GM12873 (cell line): ENCODE data around the gene FIGN.

Experiments used
- CTCF ChIP-seq: IDR thresholded peaks from 2 replicates; pipeline ENCODE4 v1.5.1; 2012; ENCODE audit warnings: low read depth, mild to moderate bottlenecking, moderate library complexity, low read length, control low read depth; ENCODE audit not compliant: insufficient read depth; ENCODE audit errors: missing control alignments

The FIGN gene

DNA sequence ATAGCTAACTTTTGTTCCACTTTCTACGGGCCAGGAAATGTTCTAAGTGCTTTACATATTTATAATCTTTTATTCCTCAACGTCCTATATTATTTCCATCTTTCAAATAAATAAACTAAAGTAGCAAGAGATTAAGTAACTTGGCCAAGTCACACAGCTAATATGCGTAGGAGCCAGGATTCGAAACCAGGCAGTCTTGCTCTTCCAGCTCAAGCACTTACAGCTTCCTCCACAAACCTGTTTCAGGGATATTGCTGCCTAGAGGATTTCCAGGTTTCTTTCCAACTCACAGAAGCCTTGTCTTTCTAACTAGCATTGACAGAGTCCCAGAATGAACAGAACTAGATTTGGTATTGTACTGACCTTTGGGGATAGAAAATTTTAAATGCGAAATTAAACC is 102.5 kb downstream of the FIGN start:
- no peak for TF ChIP-seq CTCF

DNA sequence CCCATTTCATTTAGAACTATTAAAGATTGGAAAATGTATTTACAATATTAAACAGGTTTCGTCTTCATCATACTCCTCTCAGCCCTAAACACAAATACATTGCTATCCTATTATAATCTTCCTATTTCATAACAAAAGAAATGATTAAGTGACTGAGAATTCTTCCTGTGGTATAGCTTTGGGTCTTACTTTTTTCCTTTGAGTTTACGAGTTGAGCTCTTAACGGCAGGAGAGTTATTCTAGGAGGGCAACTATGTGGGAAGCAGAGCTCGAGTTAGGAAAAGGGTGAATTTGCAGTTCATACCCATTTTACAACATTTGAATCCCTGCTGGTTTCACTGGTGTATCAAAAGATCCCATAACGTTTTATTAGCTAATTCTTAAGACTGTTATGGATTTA is 105.0 kb downstream of the FIGN start:
- TF ChIP-seq CTCF = no peak

GRCh38 chr2:163626639-163627109 is 109.1 kb downstream of the FIGN start:
- no peak for TF ChIP-seq CTCF

DNA sequence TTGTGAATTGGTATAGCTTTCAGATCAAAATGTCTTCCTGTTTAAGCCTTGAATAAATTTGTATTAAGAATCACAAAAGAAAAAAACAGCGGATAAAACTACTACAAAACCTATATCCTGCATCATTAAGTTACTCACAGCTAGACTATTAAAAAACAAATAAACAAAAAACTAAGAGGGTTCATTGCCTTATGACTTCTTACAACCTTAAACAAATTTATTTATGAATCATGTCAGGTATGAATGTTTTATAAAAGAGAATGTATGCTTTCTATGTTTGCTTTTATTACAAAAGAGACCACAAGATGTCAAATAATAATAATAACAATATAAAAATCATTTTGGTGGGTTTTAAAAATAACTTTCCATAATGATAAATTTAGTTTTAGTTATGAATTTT is 109.6 kb downstream of the FIGN start:
- TF ChIP-seq CTCF = no peak

DNA sequence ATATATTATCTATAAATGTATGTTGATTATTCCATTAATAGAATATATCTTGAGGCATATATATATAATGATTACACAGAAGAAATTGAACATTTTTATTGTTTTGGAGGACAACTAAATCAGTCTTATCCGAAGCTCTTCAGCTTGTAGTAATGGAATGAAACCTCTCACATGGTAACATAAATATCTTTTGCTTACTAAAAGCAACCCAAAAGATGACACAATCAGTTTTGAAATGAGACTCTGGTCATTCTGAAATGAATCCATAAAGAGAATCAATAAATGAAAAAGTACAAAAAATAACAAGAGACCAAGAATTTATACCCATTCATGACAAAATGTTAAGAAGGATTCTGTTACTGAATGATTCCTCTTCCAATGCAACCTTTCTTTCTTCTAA is 110.2 kb downstream of the FIGN start:
- TF ChIP-seq CTCF = no peak

- TF ChIP-seq CTCF = no peak
Measured at GRCh38 chr2:163621445-163622004, 114.3 kb downstream of the FIGN start.

GRCh38 chr2:163617517-163617916 is 118.3 kb downstream of the FIGN start:
- no peak for TF ChIP-seq CTCF

GRCh38 chr2:163613266-163613731 is 122.5 kb downstream of the FIGN start:
- no peak for TF ChIP-seq CTCF
